Endothelial cell of hepatic sinusoid (primary cell): ENCODE measurements around the gene DMBX1.

ENCODE experiments used
- in situ Hi-C: cut with HindIII; loops from 2 replicates; pipeline ENCODE4 v1.10.0; 2017; ENCODE audit warnings: low sequenced_read_pairs

Gene DMBX1

DNA sequence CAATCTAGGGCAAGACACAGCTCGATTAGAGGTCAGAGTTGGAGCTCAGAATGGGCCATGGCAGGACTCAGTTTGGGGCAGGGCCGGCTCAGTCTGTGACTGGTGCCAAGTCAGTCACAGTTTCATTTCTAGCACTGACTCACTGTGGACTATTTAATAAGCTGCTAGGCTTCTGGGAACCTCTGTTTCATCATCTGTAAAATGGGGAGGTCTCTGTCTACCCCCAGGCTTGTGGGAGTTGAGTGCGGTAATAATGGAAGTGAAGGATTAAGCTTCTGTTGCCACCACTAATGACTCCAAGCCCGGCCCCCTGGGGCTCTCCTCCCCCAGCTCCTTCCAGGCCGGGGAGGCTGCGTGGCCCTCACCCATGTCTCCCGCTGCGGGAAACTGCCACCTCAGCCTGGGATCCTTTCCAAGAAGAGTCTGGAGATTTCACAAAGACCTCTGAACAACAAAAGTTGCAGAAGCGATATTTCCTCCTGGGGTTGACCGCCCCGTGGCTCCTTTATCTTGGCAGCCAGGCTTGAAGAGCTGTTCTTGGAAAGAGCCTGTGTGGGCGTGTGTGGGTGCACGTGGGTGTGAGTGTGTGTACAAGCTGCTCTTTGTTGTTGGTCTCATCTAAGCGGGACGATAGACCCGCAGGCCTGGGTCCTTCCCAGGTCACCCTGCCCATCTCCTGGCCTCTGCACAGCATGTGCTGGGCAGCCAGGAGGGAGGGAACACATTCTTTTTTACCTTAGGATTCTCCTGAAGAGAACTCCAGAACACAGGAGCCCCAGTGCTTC, 32.7 kb downstream of the DMBX1 start:
- in situ Hi-C loops, result loop anchor here (5.0 kb wide), 1 partner anchor 45 kb away; no protein-coding TSS in a partner anchor

DNA sequence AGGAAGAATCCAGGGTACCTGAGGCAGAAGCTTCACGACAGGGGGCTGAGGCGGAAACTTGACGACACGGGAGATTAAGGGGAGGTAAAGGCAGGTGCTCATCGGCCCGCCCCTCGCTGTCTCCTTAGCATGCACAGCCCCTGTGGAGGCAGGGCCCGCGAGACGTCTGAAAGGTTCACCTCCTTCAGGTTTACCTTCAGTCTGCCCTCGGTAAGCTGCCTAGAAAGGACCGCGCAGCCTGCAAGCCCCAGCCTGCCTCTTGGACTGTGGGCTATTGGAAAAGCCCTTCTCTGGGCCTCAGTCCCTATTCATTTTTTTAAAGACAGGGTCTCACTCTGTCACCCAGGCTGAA, 33.3 kb downstream of the DMBX1 start:
- in situ Hi-C loops, result loop anchor here (5.0 kb wide), 1 partner anchor 46 kb away; no protein-coding TSS in a partner anchor

DNA sequence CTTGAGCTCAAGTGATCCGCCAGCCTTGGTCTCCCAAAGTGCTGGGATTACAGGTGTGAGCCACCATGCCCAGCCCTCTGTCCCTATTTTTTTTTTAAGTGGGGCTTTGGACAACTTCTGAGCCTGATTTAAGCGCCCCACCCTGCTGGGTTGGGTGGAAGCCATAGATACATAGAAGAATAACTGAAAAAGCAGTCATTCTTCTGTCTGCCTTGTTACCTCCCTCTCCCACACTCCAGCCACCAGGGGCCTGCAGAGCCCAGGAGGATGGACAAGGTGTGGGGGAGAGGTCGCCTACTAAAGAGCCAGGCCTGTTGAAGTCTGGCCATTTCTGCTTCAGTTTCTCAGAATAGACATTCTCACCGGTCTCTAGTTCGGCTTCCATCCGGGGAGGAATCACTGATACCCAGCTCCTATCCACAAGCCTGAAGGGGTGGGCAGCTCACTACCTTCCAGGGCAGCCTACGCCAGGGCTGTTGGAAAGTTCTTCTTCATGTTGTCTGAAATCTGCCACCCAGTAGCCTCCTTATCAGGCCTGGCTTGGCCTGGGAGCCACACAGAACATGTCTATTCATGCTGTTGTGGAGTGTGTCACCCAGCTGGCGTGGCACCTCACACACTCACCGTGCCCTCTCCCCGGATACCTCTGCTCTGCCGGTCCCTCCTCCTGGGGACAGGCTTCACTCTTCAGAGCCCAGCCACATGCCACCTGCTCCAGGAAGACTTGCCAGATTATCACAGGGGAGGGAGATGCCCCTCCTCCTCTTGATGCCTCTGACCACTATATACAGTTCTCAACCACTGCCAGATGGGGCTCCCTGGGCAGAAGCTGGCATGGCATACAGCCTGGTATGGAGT, 34.1 kb downstream of the DMBX1 start:
- in situ Hi-C loops, result loop anchor here (5.0 kb wide), 1 partner anchor 46 kb away; no protein-coding TSS in a partner anchor

DNA sequence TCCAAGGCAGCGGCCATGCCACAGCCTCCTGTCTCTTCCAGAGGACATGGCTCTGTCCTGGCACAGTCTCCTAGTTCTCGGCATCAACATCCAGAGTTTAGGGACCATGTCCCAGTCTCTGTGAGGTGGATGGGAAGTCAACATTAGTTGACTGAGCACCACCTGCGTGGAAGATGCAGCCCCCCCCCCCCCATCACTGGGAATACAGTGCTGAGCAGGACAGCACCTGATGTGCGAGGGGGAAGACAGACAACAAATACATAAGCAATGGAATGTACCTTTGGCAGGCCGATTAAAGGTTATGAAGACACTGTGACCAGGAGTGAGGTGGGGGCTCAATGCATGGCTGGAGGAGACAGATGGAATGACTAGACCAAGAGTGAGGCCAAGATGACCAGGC, 35.2 kb downstream of the DMBX1 start:
- in situ Hi-C loops, result loop anchor here (5.0 kb wide), 1 partner anchor 48 kb away; no protein-coding TSS in a partner anchor

DNA sequence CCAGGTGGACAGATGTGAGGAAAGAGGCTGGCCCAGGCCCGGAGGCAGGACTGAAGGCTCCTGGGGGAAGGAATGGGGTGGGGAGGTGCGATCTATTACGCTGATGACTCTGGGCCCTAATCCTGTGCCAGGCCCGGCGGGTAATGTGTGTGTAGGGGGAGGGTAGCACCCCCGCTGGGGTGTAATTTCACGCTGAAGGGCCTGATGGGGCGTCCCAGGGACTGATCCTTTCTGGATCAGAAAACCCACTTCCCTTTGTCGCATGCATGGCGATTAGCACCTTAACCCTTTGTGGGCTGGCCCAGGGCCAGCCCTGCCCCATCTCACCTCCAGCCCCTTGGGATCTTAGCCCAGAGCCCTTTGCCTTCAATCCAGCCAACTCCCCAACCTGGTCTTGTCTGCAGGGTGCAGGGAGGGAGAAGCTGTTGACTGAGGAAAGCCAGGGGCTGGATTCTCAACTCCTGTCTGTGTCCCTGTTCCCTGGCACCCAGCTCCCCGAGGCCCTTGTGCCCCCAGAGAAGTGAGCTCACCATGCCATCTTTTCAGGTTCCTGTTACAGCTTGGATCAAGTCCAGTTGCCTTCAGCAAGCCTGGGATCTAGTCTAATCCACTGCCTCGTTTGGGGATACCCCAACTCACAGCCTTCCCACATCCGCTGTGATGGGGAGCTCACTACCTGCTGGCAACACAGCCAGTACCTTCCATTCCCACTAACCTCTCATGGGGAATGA, 35.8 kb downstream of the DMBX1 start:
- in situ Hi-C loops, result no loop called here

DNA sequence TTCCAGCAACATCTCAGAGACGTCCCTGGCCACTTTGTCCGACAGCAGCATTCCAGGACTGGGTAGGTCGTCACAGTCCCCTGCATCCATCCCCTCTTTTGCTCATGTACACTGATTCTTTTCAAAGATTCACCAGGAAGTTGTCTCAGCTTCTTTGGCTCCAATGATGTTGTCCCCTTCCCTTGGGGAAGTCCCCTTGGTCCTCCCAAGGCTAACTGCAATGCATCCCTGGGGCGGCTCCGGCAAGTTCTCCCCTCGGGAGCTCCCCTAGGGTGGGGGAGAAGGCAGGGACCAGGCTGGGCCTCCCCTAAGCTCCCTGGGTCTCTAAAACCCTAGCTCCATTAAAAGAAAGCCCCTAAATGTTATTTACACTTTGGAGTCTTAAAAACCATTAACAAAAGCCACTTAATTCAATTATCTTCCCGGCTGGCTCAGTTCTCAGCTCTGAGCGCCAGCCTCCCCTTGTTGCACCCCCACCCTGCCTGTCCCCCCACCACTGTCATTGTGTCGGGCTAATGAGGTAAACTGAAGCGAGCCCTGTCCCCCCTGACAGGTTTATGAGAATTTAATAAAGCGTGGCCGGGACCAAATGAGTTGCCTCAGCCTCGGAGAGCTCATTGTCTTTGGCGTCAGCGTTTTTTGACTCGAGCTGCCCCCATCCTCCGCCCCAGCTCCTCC, 36.5 kb downstream of the DMBX1 start:
- in situ Hi-C loops, result no loop called here

DNA sequence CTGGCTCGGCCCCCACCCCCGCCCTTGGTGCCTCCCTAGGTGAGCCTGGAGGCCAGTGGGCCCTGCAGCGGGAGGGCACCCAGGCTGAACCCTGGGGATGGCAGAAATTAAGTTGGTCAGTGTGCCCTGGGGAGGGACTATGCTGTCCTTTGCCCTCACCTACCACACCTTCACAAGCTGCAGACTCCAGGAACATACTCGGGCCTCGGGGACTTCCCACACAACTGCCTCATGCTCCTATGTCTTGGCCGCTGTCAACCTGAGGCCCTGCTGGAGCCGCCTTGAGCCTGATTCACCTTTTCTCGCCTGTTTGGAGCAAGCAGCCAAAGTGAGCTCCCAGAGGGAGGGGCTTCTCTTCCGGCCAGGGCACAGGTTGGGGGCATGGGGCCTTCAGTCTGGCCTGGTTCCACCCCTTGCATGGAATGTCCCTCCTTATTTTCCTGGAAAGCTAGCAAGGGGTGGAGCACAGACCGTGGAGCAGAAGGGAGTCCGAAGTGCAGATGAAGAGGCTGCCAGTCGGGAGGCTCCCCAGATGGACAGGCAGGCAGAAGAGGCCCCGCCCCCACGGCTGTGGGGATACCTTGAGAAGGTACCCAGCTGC, 37.2 kb downstream of the DMBX1 start:
- in situ Hi-C loops, result no loop called here

DNA sequence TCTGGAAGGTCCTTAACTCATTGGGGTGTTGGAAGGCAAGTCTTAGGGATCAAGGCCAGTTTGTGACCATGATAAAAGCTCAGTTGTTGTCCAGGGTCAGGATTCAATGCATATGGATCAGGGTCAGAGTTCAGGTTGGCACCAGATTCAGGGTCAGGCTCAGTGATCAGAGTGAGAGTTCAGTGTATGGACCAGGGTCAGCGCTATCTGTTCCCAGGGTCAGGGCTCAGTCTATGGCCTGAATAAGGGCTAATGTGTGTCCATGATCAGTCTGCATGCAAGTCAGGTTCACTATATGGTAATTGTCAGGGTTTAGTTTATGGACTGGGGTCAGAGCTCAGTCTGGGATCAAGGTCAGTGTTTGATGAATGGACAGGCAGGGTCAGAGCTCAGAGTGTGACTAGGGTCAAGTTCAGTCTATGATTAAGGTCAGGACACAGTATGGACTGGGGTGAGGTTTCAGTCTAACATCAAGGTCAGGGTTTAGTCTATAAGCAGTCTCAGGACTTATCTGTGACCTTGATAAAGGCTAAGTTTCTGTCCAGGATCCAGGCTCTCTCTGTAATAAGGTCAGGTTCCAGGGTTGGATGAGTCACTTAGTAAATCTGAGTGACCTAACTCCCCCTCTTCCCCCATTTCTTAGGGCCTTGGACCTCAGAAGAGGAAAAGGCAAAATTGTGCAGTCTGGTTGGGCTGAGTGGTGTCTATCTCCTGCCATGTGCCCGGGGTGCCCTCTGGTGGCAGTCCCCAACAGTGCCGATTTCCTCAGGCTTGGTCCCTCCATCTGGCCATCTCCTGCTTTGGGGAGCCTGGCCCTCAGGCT, 38.0 kb downstream of the DMBX1 start:
- in situ Hi-C loops, result no loop called here

DNA sequence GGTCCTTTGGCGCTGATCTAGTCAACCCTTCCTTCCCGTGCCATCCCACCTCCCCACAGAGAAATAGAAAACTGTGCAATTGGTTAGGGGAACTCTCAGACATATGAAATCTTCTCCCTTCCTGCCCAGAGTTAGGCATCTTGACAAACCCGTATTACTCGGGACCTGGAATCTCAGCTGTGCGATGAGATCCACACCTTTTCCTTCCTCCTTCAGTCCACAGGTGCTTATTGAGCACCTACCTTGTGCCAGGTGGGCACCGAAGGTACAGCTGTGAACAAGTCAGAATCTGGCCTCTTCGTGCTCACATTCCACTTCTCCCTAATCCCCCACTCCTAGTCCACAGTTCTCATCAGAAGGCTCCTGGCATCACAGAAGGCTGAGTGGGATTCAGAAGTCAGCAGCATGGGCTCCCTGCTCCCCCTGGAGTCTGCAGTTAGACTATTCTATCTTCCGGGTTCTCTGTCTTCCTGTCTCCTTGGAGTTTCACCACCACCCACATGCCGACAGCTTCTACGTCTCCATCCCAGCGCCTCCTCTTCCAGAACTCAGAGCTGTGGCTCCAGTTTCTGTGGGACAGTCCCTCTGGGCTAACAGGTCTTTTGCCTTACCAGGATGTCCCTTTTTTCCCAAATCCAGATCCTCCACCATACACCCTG, 38.8 kb downstream of the DMBX1 start:
- in situ Hi-C loops, result no loop called here

DNA sequence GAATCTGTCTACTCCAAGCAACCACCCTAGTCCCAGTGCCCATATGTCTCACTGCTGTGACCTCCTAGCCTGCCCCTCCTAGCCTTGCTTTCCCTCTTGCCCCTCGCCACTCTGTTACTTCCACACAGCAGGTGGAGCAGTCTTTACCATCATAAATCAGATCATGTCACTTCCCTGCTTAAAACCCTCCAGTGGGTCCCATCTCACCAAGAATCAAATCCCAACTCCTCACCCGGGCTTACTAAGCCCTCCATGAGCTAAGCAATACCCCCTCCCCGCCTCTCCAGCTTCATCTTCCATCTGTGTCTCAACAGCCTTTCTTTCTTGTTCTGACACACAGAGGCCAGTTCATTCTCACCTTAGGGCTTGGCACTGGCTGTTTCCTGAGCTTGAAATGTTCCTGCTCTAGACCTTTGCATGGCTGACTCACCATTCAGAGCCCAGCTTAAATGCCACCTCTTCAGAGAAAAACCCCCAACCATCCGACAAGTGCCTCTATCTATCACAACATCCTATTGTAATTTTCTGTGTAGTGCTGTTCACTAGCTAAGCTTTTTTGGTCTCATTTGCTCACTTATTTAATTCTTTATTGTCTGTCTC, 39.5 kb downstream of the DMBX1 start:
- in situ Hi-C loops, result no loop called here

DNA sequence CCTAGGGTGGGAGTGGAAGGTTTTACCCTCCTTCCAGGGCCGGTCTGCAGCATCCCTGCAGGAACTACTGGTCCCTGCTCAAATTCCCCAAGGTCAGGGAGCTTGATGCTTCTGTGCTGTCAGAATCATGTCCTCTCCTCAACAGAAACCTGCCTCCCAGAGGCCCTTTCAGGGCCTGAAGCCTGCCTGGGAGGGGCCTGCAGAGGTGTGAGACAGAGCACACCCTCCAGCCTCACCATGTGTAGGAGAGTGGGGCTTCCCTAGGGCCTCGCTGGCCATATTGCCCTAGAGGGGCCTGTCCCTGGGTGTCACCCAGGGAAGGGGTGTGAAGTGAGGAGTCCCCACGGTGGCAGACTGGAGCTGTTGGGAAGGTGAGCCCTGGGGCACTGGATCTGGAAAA, 40.7 kb downstream of the DMBX1 start:
- in situ Hi-C loops, result no loop called here

DNA sequence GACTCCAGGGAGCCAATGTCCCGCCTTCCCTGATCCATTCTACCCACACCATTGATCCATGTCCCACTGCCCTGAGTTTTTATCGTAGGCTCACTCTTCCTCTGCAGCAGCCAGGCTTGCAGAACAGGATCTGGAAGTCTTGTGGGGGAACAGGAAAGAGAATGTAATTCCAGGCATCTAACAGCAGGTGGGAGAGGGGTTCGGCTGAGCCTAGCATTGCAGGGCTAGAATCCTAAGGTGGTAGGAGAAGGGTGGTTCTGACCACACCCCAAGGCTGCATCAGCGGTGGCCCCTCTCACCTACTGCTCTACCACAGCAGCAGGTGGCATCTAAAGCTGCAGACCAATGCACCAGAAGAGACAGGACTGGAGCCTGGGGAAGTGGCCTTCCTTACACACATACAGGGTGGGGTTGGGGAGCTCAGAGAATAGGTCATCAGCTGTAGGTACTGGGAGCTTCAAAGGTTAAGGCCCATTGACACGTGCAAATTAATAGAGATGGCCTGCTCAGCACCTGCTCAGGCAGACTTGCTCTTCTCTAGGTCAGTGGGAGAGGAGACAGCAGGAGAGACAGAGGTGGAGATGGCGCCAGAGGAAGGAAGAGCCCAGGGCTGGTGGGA, 41.3 kb downstream of the DMBX1 start:
- in situ Hi-C loops, result no loop called here

DNA sequence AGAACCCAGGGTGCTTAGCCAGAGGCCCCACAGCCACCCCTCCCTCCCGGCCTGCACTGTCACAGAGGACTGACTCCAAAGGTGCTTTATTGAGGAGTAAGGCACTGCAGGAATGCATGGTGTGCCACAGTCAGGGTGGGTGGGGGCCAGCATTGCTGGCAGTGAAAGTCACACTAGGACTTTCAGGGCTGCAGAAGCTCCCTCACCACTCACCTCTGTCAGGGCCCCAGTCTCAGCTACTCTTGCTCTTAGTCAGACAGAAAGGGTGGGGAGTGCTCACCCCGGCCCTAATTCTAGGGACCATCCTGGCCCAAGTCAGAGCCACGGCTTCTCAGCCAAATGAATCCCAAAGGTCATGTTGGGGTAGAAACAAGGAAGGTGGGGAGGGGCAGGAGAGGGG, 42.5 kb downstream of the DMBX1 start:
- in situ Hi-C loops, result no loop called here

DNA sequence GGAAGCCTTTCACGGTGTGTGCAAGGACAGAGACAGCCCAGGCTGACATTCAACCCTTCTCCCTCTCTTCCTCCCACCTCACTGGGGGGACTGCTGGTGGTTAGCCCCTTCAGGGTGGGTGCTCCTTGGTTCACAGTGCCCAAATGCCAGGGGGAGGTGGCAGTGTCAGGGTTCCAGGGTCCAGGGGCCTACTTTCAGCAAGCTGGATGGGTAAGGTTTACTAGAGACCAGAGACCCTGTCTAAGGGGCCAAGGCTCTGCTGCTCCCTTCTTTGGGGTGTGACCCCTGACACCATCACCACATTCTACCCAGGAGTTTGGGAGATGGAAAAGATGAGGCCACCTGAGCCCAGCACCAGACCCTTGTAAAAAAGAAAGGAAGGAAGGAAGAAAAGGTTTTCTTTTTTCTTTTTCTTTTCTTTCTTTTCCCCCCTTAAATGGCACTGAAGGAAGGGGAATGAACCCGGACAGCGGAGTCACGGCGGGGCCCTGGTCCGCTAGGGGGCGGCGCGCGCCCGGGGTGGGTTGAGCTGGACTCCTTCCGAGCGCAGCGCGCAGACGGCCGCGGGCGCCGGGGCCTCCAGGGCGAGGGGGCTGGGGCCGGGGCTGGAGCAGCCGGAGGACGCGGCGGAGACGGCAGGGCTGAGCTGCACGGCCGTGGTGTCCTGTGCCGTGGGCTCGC, 43.0 kb downstream of the DMBX1 start:
- in situ Hi-C loops, result no loop called here

DNA sequence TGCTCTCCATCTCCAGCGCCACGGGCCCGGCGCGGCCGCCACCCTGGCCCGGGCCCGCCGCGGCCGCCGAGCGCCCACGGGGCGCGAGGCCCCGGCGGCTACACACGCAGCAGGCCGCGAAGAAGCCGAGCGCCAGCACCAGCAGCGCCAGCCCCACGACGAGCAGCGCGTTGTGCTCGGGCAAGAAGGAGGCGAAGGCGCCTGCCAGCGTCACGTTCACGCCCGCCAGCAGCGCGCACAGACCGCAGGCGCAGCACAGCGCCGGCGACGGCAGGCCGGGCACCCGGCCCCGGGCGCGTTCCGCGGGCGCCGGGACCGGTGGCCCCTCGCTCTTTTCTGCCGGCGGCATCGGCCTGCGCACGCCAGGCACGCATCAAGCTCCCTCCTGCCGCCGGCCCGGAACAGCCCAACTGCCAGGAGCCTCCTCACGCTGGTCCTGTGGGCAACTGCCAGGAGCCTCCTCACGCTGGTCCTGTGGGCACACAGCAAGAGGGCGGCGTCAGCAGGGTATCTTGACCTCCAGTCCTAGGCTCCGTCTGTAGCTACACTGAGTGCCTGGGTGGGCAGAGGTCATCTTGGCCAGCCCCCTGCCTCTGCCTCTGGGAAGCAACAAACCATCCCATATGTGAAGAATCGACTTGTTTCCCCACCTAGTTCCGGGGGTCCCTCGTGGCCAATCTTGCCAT, 43.7 kb downstream of the DMBX1 start:
- in situ Hi-C loops, result no loop called here

DNA sequence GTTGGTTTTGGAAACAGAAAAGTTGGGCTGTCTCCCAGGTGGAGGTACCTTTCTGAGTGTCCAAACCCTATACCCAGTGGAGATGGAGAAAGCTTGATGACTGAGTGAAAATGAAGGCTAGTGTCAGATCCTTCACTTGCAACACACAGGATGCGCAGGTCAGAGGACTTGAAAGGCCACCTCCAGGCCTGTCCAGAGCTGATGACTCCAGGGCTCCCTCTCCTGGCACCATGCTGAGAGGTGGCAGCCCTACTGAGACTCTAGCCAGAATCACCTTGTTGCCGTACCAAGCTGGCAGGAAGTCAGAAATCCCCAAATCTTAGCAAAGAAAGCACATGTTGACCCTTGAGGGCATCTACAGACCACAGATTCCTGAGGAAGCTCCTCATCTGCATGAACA, 45.4 kb downstream of the DMBX1 start:
- in situ Hi-C loops, result loop anchor here (5.0 kb wide), 1 partner anchor 103 kb away; no protein-coding TSS in a partner anchor

DNA sequence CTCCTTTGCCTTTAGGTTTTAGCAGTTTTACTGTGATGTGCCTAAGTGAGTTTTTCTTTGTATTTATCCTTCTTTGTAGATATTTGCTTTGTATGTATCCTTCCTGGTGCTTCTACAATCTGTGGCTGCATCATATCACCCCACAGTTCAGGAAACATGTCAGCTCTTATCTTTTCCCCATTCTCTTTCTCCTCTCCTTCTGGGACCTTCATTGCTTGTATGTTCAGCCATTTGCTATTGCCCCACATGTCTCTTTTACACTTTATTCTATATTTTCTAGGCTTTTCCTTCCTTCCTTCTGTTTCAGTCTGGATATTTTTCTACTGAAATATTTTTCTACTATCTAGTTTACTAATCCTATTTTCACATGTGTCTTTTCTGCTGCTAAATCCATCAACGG, 46.9 kb downstream of the DMBX1 start:
- in situ Hi-C loops, result loop anchor here (5.0 kb wide), 1 partner anchor 104 kb away; no protein-coding TSS in a partner anchor
